ENCODE measurements around the gene KREMEN2. TPM values are rescaled to one million over a fixed set of nuclear protein-coding genes. Genes with fewer than 3 reads are reported as not detected.

Gene KREMEN2
- polyA plus RNA-seq, 3 donors = 0.09 TPM; not detected in 2

DNA sequence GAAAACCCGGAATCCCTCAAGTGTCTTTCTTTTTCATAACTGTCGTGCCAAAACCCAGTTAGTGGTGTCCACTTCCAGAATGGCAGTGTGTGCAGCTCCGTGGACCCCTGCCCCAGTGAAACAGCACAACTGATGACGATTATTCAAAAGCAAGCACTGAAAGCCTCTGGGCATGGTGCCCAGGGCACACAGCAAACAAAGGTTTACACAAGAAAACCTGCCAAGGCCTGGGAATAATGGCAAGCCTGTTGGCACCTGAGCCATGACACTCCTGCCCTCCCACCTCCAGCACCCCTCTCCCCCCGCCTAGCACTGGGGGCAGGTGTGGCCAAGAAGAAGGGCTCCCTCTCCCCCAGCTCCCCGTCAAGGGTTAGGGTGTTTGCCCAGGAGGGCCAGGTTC is 13.4 kb downstream of the KREMEN2 start:
- no peak overlapping the region for H3K27ac ChIP-seq (ENCODE audit: low read depth in 1 of 2, low read length in 2 of 2)
- H3K79me2 ChIP-seq (ENCODE audit: insufficient read depth, low read length) = peaks cover 11% of the 10 kb centered on the region
- H3K4me2 ChIP-seq (replicated peaks; ENCODE audit: extremely low read depth, low read length, poor library complexity, severe bottlenecking) = no peak overlapping the region
- no peaks in the 10 kb centered on the region for H3K27me3 ChIP-seq (ENCODE audit: control insufficient read depth in 2 of 2, insufficient read depth in 2 of 2, low read length in 2 of 2)
- H3K9me3 ChIP-seq (replicated peaks in 1 of 2; ENCODE audit: control insufficient read depth in 1 of 2, insufficient read depth in 1 of 2, low read length in 2 of 2) = no peaks in the 10 kb centered on the region
- H3K4me1 Mint-ChIP-seq = peaks cover 25% of the 10 kb centered on the region
- H3K36me3 Mint-ChIP-seq = peaks cover 4 to 20% of the 10 kb centered on the region in 2 donors
- 97% methylated on average over 4 of the region's 6 CpGs for WGBS (ENCODE audit: insufficient coverage)
- no peak overlapping the region for H3K27ac Mint-ChIP-seq
- no peak overlapping the region for H3K4me3 Mint-ChIP-seq
- no peak overlapping the region for H2AFZ ChIP-seq (ENCODE audit: insufficient read depth, low read depth, low read length, poor library complexity, severe bottlenecking)
- peaks cover 16 to 23% of the 10 kb centered on the region in 2 donors for H3K36me3 ChIP-seq (replicated peaks in 1 of 2; ENCODE audit: control insufficient read depth in 1 of 2, insufficient read depth in 2 of 2, low read length in 2 of 2)
- H3K4me1 ChIP-seq (ENCODE audit: control insufficient read depth in 1 of 2, insufficient read depth in 2 of 2, low read length in 2 of 2) = peaks cover 18 to 21% of the 10 kb centered on the region in 2 donors
- intact Hi-C loops (cut with micrococcal nuclease) = no loop called here
- TF ChIP-seq, protein P1, sequence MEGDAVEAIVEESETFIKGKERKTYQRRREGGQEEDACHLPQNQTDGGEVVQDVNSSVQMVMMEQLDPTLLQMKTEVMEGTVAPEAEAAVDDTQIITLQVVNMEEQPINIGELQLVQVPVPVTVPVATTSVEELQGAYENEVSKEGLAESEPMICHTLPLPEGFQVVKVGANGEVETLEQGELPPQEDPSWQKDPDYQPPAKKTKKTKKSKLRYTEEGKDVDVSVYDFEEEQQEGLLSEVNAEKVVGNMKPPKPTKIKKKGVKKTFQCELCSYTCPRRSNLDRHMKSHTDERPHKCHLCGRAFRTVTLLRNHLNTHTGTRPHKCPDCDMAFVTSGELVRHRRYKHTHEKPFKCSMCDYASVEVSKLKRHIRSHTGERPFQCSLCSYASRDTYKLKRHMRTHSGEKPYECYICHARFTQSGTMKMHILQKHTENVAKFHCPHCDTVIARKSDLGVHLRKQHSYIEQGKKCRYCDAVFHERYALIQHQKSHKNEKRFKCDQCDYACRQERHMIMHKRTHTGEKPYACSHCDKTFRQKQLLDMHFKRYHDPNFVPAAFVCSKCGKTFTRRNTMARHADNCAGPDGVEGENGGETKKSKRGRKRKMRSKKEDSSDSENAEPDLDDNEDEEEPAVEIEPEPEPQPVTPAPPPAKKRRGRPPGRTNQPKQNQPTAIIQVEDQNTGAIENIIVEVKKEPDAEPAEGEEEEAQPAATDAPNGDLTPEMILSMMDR (IDR thresholded peaks at IDR 0.05) = no peak
- DNase-seq = no peak
- no peak overlapping the region for H3K9ac ChIP-seq (ENCODE audit: insufficient read depth, low read length, poor library complexity, severe bottlenecking)
- no peak overlapping the region for H3K4me3 ChIP-seq (replicated peaks in 1 of 3; ENCODE audit: low read depth in 2 of 3, low read length in 3 of 3)
- no peaks in the 10 kb centered on the region for H3K9me3 Mint-ChIP-seq
- peaks cover 0 to 3% (median 1%) of the 10 kb centered on the region in 3 donors for H3K27me3 Mint-ChIP-seq (ENCODE audit: low read depth in 3 of 3)
- peaks cover 1% of the 10 kb centered on the region for H4K20me1 ChIP-seq (ENCODE audit: insufficient read depth, low read length)

DNA sequence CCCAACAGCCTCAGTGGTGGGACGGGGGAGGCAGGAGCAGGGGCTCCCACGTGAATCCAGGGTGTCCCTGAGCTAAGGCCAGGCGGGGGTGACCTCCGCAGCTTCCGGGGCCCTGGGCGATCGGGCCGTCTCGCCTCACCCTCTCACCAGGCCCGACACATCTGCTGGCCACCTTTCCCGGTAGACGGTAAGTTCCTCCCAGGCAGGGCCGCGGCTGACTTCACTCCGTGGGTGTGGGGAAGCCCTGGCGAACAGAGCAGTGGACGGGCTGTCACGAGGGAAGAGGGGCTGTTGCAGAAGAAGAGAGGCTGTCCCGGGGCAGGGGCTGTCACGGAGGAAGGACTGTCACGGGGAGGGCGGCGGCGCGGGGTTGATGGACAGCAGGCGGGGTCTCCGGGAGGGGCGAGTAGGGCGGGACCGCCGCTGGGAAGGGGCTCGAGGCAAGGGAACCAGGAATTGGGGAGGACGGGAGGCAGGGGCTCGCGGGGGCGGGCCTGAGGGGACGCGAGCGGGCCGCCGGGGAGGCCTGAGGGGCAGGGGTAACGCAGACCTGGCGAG is 15.7 kb downstream of the KREMEN2 start:
- peak overlapping the region; percentile 83 for H2AFZ ChIP-seq (ENCODE audit: insufficient read depth, low read depth, low read length, poor library complexity, severe bottlenecking)
- no peaks in the 10 kb centered on the region for H3K9me3 ChIP-seq (replicated peaks in 1 of 2; ENCODE audit: control insufficient read depth in 1 of 2, insufficient read depth in 1 of 2, low read length in 2 of 2)
- intact Hi-C loops (cut with micrococcal nuclease) = no loop called here

More for the DNA sequence above, 15.7 kb downstream of the KREMEN2 start:
- H4K20me1 ChIP-seq (ENCODE audit: insufficient read depth, low read length) = no peaks in the 10 kb centered on the region
- Mint-ChIP-seq H3K4me3 (peak overlapping the region; percentile 65 to 72), H3K27me3 (ENCODE audit: low read depth in 3 of 3) (peaks cover 2 to 8% (median 3%) of the 10 kb centered on the region in 3 donors), H3K36me3 (peaks cover 0 to 10% of the 10 kb centered on the region in 2 donors), H3K27ac (peak overlapping the region in 2 of 7 donors; percentile 41 to 68), H3K9me3 (no peaks in the 10 kb centered on the region), H3K4me1 (peaks cover 28% of the 10 kb centered on the region)
- DNase-seq = peak in 1 of 3 donors; percentile 46
- peaks cover 11% of the 10 kb centered on the region for H3K79me2 ChIP-seq (ENCODE audit: insufficient read depth, low read length)
- H3K27ac ChIP-seq (ENCODE audit: low read depth in 1 of 2, low read length in 2 of 2) = no peak overlapping the region
- peaks cover 22 to 29% of the 10 kb centered on the region in 2 donors for H3K4me1 ChIP-seq (ENCODE audit: control insufficient read depth in 1 of 2, insufficient read depth in 2 of 2, low read length in 2 of 2)
- peak overlapping the region; percentile 65 to 92 (median 86) for H3K4me3 ChIP-seq (replicated peaks in 1 of 3; ENCODE audit: low read depth in 2 of 3, low read length in 3 of 3)
- peak overlapping the region; percentile 99 for H3K4me2 ChIP-seq (replicated peaks; ENCODE audit: extremely low read depth, low read length, poor library complexity, severe bottlenecking)
- TF ChIP-seq, protein P1 (IDR thresholded peaks at IDR 0.05) = no peak
- H3K27me3 ChIP-seq (ENCODE audit: control insufficient read depth in 2 of 2, insufficient read depth in 2 of 2, low read length in 2 of 2) = no peaks in the 10 kb centered on the region
- H3K9ac ChIP-seq (ENCODE audit: insufficient read depth, low read length, poor library complexity, severe bottlenecking) = peak overlapping the region; percentile 89
- WGBS (ENCODE audit: insufficient coverage) = 13% methylated on average over 42 of the region's 43 CpGs
- peaks cover 3 to 5% of the 10 kb centered on the region in 2 donors for H3K36me3 ChIP-seq (replicated peaks in 1 of 2; ENCODE audit: control insufficient read depth in 1 of 2, insufficient read depth in 2 of 2, low read length in 2 of 2)
